NCI-H774 (cell line): ENCODE data around the gene SLC6A9.
A peak's percentile ranks its signal among the peaks of the same experiment; 100 is the strongest.

Experiments
- DNase-seq: peaks from one replicate; lab custom pipeline; 2025; lab: John Stamatoyannopoulos, UW

SLC6A9 gene

GRCh38 chr1:44029260-44029910 lies 1.9 kb downstream of the SLC6A9 start:
- DNase-seq = no peak

GRCh38 chr1:44027320-44027719 lies 3.9 kb downstream of the SLC6A9 start:
- DNase-seq = no peak

GRCh38 chr1:44025816-44026215 lies 5.4 kb downstream of the SLC6A9 start:
- no peak for DNase-seq

- DNase-seq = no peak
These were observed 6.2 kb downstream of the SLC6A9 start for GRCh38 chr1:44024903-44025525.

- no peak for DNase-seq
These were observed 7.0 kb downstream of the SLC6A9 start for GRCh38 chr1:44024031-44024902.

GRCh38 chr1:44021581-44022321 lies 9.5 kb downstream of the SLC6A9 start:
- DNase-seq = no peak

- no peak for DNase-seq
These were observed 10.1 kb downstream of the SLC6A9 start for GRCh38 chr1:44021156-44021555.

- no peak for DNase-seq
These were observed 10.8 kb downstream of the SLC6A9 start for GRCh38 chr1:44020464-44020863.

- DNase-seq = no peak
These were observed 11.8 kb downstream of the SLC6A9 start for GRCh38 chr1:44019466-44019948.

GRCh38 chr1:44016890-44017400 lies 14.3 kb downstream of the SLC6A9 start:
- no peak for DNase-seq

- DNase-seq = no peak
These were observed 15.0 kb downstream of the SLC6A9 start for GRCh38 chr1:44016041-44016889.

- no peak for DNase-seq
These were observed 16.1 kb downstream of the SLC6A9 start for GRCh38 chr1:44015206-44015605.

GRCh38 chr1:44014365-44015104 lies 16.7 kb downstream of the SLC6A9 start:
- no peak for DNase-seq

- DNase-seq = no peak
These were observed 17.3 kb downstream of the SLC6A9 start for GRCh38 chr1:44013949-44014348.

GRCh38 chr1:44012941-44013609 lies 18.2 kb downstream of the SLC6A9 start:
- no peak for DNase-seq

- DNase-seq = peak; percentile 42
These were observed 18.9 kb downstream of the SLC6A9 start for GRCh38 chr1:44012404-44012803.

- DNase-seq = no peak
These were observed 20.3 kb downstream of the SLC6A9 start for GRCh38 chr1:44010935-44011471.

- no peak for DNase-seq
These were observed 23.0 kb downstream of the SLC6A9 start for GRCh38 chr1:44008259-44008658.

- DNase-seq = no peak
These were observed 28.6 kb downstream of the SLC6A9 start for GRCh38 chr1:44002606-44003157.
